Adrenal gland (tissue), 12 donors: ENCODE measurements around the gene F5. TPM values are rescaled to one million over a fixed set of nuclear protein-coding genes. Genes with fewer than 3 reads are reported as not detected.

ENCODE experiments used
- DNase-seq, 7 donors: peaks; one replicate each; pipeline ENCODE4 v3.0.0-alpha.2; 2019 to 2020
- H3K27ac ChIP-seq, 5 donors: fragments of 200-600 bp; sonication (generic) in 4 of 5; 1 replicate in 3 of 5; 2 replicates in 2 of 5; pipeline versions ENCODE4 v1.5.1 to v1.8.0; 2016 to 2020; ENCODE audit warnings: mild to moderate bottlenecking in 1 of 5
- H3K27me3 ChIP-seq: fragments of 200-600 bp; 2 replicates; pipeline ENCODE4 v1.8.0; 2021
- H3K36me3 ChIP-seq, 2 donors: fragments of 200-600 bp; replicated peaks in 1 of 2; 1 replicate in 1 of 2; 2 replicates in 1 of 2; pipeline versions ENCODE4 v1.5.1 to v1.8.0; 2018 to 2022
- H3K4me1 ChIP-seq, 2 donors: fragments of 200-600 bp; replicated peaks in 1 of 2; 1 replicate in 1 of 2; 2 replicates in 1 of 2; pipeline versions ENCODE4 v1.5.1 to v1.8.0; 2018 to 2021
- H3K4me3 ChIP-seq, 4 donors: fragments of 200-600 bp; sonication (generic) in 3 of 4; one replicate each; pipeline ENCODE4 v1.5.1; 2016 to 2018
- H3K9me3 ChIP-seq, 3 donors: fragments of 200-600 bp; sonication (generic) in 1 of 3; replicated peaks in 1 of 3; 1 replicate in 2 of 3; 2 replicates in 1 of 3; pipeline versions ENCODE4 v1.5.1 to v1.8.0; 2016 to 2021
- POLR2A ChIP-seq, 2 donors: fragments of 450-650 bp; IDR thresholded peaks; one replicate each; pipeline ENCODE4 v1.6.1; 2017; ENCODE audit warnings: antibody characterized with exemption in 2 of 2, mild to moderate bottlenecking in 2 of 2, moderate library complexity in 1 of 2
- WGBS, 4 donors: extraction: QIAGEN DNeasy Blood & Tissue Kit in 2 of 4; methylation state at CpG; one replicate each; pipeline versions ENCODE4 v1.1.5 to v1.1.7; 2013 to 2017; 5-methylcytosine and 5-hydroxymethylcytosine counted together
- intact Hi-C, 2 donors: fragments of 100-400 bp; cut with DNase I; formaldehyde crosslinking; loops; one replicate each; pipeline versions ENCODE4 v1.14.1 to v1.15.0; 2022 to 2023
- polyA plus RNA-seq, 3 donors: library from polyadenylated mRNA; stranded (reverse); fragments of 200-250 nt in 2 of 3; fragments of 350-450 nt in 1 of 3; fragmentation: Illumina TruSeq in 1 of 3; extraction: RNeasy Lipid Tissue Mini Kit (QIAGEN cat#74804) in 1 of 3; gene quantifications; one replicate each; pipeline ENCODE4 v1.2.3, GENCODE V29; 2013 to 2014
- total RNA-seq, 9 donors: library from RNA; depleted of rRNA in 4 of 9; stranded (reverse); fragments of >200 nt in 4 of 9; fragments of 120-200 nt in 1 of 9; fragmentation: NEBNext Ultra II Directional in 1 of 9; extraction: Animal tissue kit (Norgen Biotek cat#: 25700) in 1 of 9; gene quantifications; one replicate each; pipeline versions ENCODE4 v1.1.0 to v1.2.4, GENCODE V29; 2013 to 2023
- TF ChIP-seq, protein P1 (sequence below), 6 experiments: fragments of 450-650 bp in 4 of 6; fragments of 200-600 bp in 2 of 6; sonication (generic) in 1 of 6; IDR thresholded peaks; 1 replicate in 5 of 6; 2 replicates in 1 of 6; pipeline versions ENCODE4 v1.5.1 to v1.8.0; 2016 to 2021; ENCODE audit warnings: antibody characterized with exemption in 6 of 6, mild to moderate bottlenecking in 2 of 6, moderate library complexity in 1 of 6
- donor health status: healthy with polysubstance abuse.
- donor health status: Bipolar disorder and iron deficiency.
- donor health status: DM: yes; HTN: yes; CAD: no.
- donor health status: DM: no; HTN: no; CAD: no.
- donor health status: DM: no; HTN: no; CAD: no.
- donor health status: DM: yes; HTN: yes; CAD: no.

F5 gene
- total and polyA plus RNA-seq, 12 donors = under 0.01 to 0.88 (median 0.14) TPM; not detected in 4

DNA sequence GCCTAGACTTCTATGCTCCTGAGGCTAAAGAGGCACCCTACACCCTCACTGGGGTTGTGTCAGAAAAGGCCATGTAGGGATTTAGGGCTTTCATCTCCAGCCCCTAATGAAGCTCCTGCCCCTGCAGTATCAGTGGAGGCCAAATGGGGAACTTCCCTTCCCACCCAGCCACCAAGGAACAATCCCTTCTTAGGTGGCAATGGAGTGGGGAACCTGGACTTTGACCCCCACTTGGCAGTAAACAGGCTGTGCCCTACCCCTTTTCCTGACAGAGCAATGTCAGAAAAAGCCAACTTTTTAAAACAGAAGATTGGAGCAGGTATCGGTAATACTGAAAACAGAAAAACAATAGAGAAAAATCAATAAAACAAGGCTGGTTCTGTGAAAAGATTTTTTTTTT lies 65.1 kb downstream of the F5 start:
- no peaks in the 10 kb centered on the region for H3K36me3 ChIP-seq
- no peaks in the 10 kb centered on the region for H3K4me1 ChIP-seq
- no peaks in the 10 kb centered on the region for H3K9me3 ChIP-seq
- H3K4me3 ChIP-seq = no peak overlapping the region
- no peaks in the 10 kb centered on the region for H3K27me3 ChIP-seq
- 88 to 100% (median 100%) methylated on average over 1 of the region's 1 CpG for WGBS, 4 donors
- intact Hi-C loops = no loop called here
- H3K27ac ChIP-seq = no peak overlapping the region
- no peak for DNase-seq
- TF ChIP-seq POLR2A (IDR thresholded peaks at IDR 0.05) = no peak
- TF ChIP-seq, protein P1, sequence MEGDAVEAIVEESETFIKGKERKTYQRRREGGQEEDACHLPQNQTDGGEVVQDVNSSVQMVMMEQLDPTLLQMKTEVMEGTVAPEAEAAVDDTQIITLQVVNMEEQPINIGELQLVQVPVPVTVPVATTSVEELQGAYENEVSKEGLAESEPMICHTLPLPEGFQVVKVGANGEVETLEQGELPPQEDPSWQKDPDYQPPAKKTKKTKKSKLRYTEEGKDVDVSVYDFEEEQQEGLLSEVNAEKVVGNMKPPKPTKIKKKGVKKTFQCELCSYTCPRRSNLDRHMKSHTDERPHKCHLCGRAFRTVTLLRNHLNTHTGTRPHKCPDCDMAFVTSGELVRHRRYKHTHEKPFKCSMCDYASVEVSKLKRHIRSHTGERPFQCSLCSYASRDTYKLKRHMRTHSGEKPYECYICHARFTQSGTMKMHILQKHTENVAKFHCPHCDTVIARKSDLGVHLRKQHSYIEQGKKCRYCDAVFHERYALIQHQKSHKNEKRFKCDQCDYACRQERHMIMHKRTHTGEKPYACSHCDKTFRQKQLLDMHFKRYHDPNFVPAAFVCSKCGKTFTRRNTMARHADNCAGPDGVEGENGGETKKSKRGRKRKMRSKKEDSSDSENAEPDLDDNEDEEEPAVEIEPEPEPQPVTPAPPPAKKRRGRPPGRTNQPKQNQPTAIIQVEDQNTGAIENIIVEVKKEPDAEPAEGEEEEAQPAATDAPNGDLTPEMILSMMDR (IDR thresholded peaks at IDR 0.05) = no peak

- Histone ChIP-seq H3K9me3 (no peaks in the 10 kb centered on the region), H3K4me1 (no peaks in the 10 kb centered on the region), H3K27me3 (no peaks in the 10 kb centered on the region), H3K36me3 (no peaks in the 10 kb centered on the region), H3K27ac (no peak overlapping the region), H3K4me3 (no peak overlapping the region)
- DNase-seq = no peak
- WGBS, 4 donors = 84 to 92% (median 88%) methylated on average over 2 of the region's 2 CpGs
- intact Hi-C loops = no loop called here
- TF ChIP-seq, protein P1 (IDR thresholded peaks at IDR 0.05) = no peak
- no peak for TF ChIP-seq POLR2A (IDR thresholded peaks at IDR 0.05)
These were observed 68.6 kb downstream of the F5 start for GRCh38 chr1:169517558-169518186.

DNA sequence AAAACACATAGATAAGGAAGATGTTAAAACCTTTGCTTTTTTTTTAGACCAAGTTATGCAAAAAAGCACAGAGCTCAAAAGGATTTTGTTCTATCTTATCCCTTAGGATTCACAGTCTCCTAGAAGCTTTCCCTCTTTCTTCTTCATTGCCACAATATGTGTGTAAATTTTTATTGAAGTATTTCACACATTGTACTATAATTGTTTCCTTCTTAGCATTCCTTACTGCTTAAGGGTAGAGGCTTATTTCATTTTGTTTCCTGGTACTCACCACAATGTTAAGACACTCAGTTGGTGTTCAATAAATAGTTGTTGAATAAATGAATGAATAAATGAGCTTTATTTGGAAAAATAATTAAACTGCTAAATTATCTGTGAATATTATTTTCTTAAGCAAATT lies 70.6 kb downstream of the F5 start:
- intact Hi-C loops = no loop called here
- H3K27me3 ChIP-seq = no peaks in the 10 kb centered on the region
- no peaks in the 10 kb centered on the region for H3K36me3 ChIP-seq
- H3K9me3 ChIP-seq = no peaks in the 10 kb centered on the region
- TF ChIP-seq POLR2A (IDR thresholded peaks at IDR 0.05) = no peak
- TF ChIP-seq, protein P1 (IDR thresholded peaks at IDR 0.05) = no peak
- H3K27ac ChIP-seq = no peak overlapping the region
- peaks cover 0 to 12% of the 10 kb centered on the region in 2 donors for H3K4me1 ChIP-seq
- no peak overlapping the region for H3K4me3 ChIP-seq
- no peak for DNase-seq

DNA sequence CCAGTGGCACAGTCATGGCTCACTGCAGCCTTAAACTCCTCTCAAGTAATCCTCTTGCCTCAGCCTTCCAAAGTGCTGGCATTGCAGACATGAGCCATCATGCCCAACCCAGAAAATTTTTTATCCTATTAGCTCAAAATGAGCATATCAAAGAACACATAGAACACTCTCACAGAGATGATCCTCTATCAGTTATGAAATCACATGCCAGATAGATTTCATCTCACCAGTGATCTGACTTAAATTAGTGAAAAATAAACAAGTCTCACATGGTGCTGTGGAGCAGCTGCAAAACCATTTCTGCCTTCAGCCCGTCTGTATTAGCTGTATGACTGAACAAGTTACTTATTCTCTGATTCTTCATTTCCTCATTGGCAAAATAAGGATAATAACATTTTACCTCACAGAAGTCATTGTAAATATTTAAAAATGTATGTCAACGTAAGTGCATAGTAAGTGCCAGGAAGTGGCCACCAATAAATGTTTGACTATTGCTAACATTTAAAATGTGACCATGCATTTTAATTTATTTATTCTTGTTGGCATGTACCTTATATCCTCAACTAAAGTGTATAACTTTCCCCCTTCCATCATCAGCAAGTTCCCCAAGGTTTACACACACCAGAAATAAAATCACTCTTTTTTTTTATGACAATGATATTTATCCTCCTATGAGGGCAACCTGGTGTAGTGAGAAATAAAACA lies 71.6 kb downstream of the F5 start:
- DNase-seq = no peak
- H3K4me1 ChIP-seq = peaks cover 0 to 12% of the 10 kb centered on the region in 2 donors
- 71 to 83% (median 76%) methylated on average over 2 of the region's 2 CpGs for WGBS, 4 donors
- H3K27me3 ChIP-seq = no peaks in the 10 kb centered on the region
- TF ChIP-seq, protein P1 (IDR thresholded peaks at IDR 0.05) = no peak
- no peak for TF ChIP-seq POLR2A (IDR thresholded peaks at IDR 0.05)
- H3K27ac ChIP-seq = no peak overlapping the region
- no peaks in the 10 kb centered on the region for H3K9me3 ChIP-seq
- H3K36me3 ChIP-seq = no peaks in the 10 kb centered on the region
- H3K4me3 ChIP-seq = no peak overlapping the region
- intact Hi-C loops = no loop called here
